ENCODE results near the gene PIK3R5. TPM values are rescaled to one million over a fixed set of nuclear protein-coding genes. Genes with fewer than 3 reads are reported as not detected.

PIK3R5 gene
- total and polyA plus RNA-seq, 2 donors (not counting 1 experiment from before 2014, with no cell fraction given): 63.1 to 70.0 TPM

- Histone ChIP-seq H3K4me3 (ENCODE audit: control extremely low read depth in 1 of 5, extremely low read depth in 1 of 5, insufficient read depth in 1 of 5, low read depth in 2 of 5, low read length in 4 of 5) (no peak overlapping the region), H4K20me1 (ENCODE audit: control insufficient read depth, insufficient read depth, low read length, poor library complexity, severe bottlenecking) (no peaks in the 10 kb centered on the region), H3K9me3 (ENCODE audit: control extremely low read depth in 1 of 3, control insufficient read depth in 2 of 3, insufficient read depth in 1 of 3, low read length in 2 of 3) (no peaks in the 10 kb centered on the region), H3K79me2 (ENCODE audit: control insufficient read depth, insufficient read depth, low read length) (no peaks in the 10 kb centered on the region), H2AFZ (ENCODE audit: insufficient read depth, low read depth, low read length, poor library complexity, severe bottlenecking) (no peak overlapping the region), H3K4me2 (replicated peaks; ENCODE audit: low read depth, low read length, poor library complexity, severe bottlenecking) (peak overlapping the region; percentile 59), H3K4me1 (ENCODE audit: control insufficient read depth in 2 of 2, insufficient read depth in 2 of 2, low read length in 2 of 2) (peaks cover 29 to 38% of the 10 kb centered on the region in 2 donors), H3K27ac (ENCODE audit: low read length in 2 of 2) (peak overlapping the region in 1 of 2 donors; percentile 48), H3K27me3 (replicated peaks in 1 of 4; ENCODE audit: control extremely low read depth in 1 of 4, control insufficient read depth in 3 of 4, insufficient read depth in 4 of 4, low read length in 3 of 4) (no peaks in the 10 kb centered on the region), H3K36me3 (replicated peaks in 1 of 2; ENCODE audit: control extremely low read depth in 1 of 2, control insufficient read depth in 1 of 2, extremely low read depth in 1 of 2, insufficient read depth in 2 of 2, low read length in 1 of 2) (no peaks in the 10 kb centered on the region), H3K9ac (ENCODE audit: low read length) (no peak overlapping the region)
- WGBS (ENCODE audit: insufficient coverage): 75% methylated on average over 10 of the region's 11 CpGs
- H3K27ac Mint-ChIP-seq: peak overlapping the region; percentile 89
- H3K27me3 Mint-ChIP-seq: no peaks in the 10 kb centered on the region
- TF ChIP-seq EZH2 (IDR thresholded peaks at IDR 0.05; ENCODE audit: borderline replicate concordance, insufficient read depth, low read depth, low read length, poor library complexity, severe bottlenecking): no peak
- no peak for TF ChIP-seq CTCF (IDR thresholded peaks at IDR 0.05)
- intact Hi-C loops (cut with micrococcal nuclease): loop anchor here (5.0 kb wide), 1 partner anchor 138 kb away; no protein-coding TSS in a partner anchor
- ATAC-seq (ENCODE audit: low read depth): no peak
- CTCF ChIA-PET: interaction anchor here (0.9 to 1.6 kb wide), 7 partner anchors 17 to 137 kb away, joined by 3 to 7 read pairs (median 4); no protein-coding TSS in a partner anchor
- no peak for DNase-seq
- H3K4me1 Mint-ChIP-seq: peaks cover 48% of the 10 kb centered on the region
- no peaks in the 10 kb centered on the region for H3K9me3 Mint-ChIP-seq (ENCODE audit: insufficient read depth)
- POLR2A ChIA-PET: no interaction called here
- peak overlapping the region; percentile 57 for H3K4me3 Mint-ChIP-seq
These were observed 106.3 kb downstream of the PIK3R5 start for GRCh38 chr17:8859027-8859803.

GRCh38 chr17:8857919-8858318 is 107.6 kb downstream of the PIK3R5 start:
- peak overlapping the region; percentile 59 for H3K4me2 ChIP-seq (replicated peaks; ENCODE audit: low read depth, low read length, poor library complexity, severe bottlenecking)
- ChIA-PET CTCF (interaction anchor here (0.5 to 1.8 kb wide), 13 partner anchors 15 to 1012 kb away, joined by 3 to 7 read pairs (median 4); partner anchors contain the start of gene MFSD6L), POLR2A (interaction anchor here (0.7 to 1.1 kb wide), 7 partner anchors 26 to 716 kb away, joined by 3 to 7 read pairs (median 6); partner anchors contain the start of gene PIK3R5)
- peak overlapping the region; percentile 82 for H3K4me3 Mint-ChIP-seq
- H3K27ac ChIP-seq (ENCODE audit: low read length in 2 of 2): peak overlapping the region in 1 of 2 donors; percentile 48
- H3K4me3 ChIP-seq (ENCODE audit: control extremely low read depth in 1 of 5, extremely low read depth in 1 of 5, insufficient read depth in 1 of 5, low read depth in 2 of 5, low read length in 4 of 5): peak overlapping the region in 1 of 5 experiments; percentile 21
- H2AFZ ChIP-seq (ENCODE audit: insufficient read depth, low read depth, low read length, poor library complexity, severe bottlenecking): no peak overlapping the region
- H4K20me1 ChIP-seq (ENCODE audit: control insufficient read depth, insufficient read depth, low read length, poor library complexity, severe bottlenecking): no peaks in the 10 kb centered on the region
- H3K4me1 ChIP-seq (ENCODE audit: control insufficient read depth in 2 of 2, insufficient read depth in 2 of 2, low read length in 2 of 2): peaks cover 29 to 38% of the 10 kb centered on the region in 2 donors
- H3K27ac Mint-ChIP-seq: peak overlapping the region; percentile 83
- WGBS (ENCODE audit: insufficient coverage): no CpG with 5 or more reads among the region's 5 CpGs
- no peaks in the 10 kb centered on the region for H3K36me3 ChIP-seq (replicated peaks in 1 of 2; ENCODE audit: control extremely low read depth in 1 of 2, control insufficient read depth in 1 of 2, extremely low read depth in 1 of 2, insufficient read depth in 2 of 2, low read length in 1 of 2)
- no peaks in the 10 kb centered on the region for H3K27me3 Mint-ChIP-seq
- no peak overlapping the region for H3K9ac ChIP-seq (ENCODE audit: low read length)
- TF ChIP-seq CTCF (IDR thresholded peaks at IDR 0.05) (no peak), EZH2 (IDR thresholded peaks at IDR 0.05; ENCODE audit: borderline replicate concordance, insufficient read depth, low read depth, low read length, poor library complexity, severe bottlenecking) (no peak)
- no peaks in the 10 kb centered on the region for H3K9me3 ChIP-seq (ENCODE audit: control extremely low read depth in 1 of 3, control insufficient read depth in 2 of 3, insufficient read depth in 1 of 3, low read length in 2 of 3)
- H3K9me3 Mint-ChIP-seq (ENCODE audit: insufficient read depth): no peaks in the 10 kb centered on the region
- intact Hi-C loops (cut with micrococcal nuclease): loop anchor here (1.0 to 5.0 kb wide), 3 partner anchors 41 to 139 kb away; no protein-coding TSS in a partner anchor
- no peaks in the 10 kb centered on the region for H3K79me2 ChIP-seq (ENCODE audit: control insufficient read depth, insufficient read depth, low read length)
- H3K4me1 Mint-ChIP-seq: peaks cover 48% of the 10 kb centered on the region
- peak; percentile 61 for DNase-seq
- no peaks in the 10 kb centered on the region for H3K27me3 ChIP-seq (replicated peaks in 1 of 4; ENCODE audit: control extremely low read depth in 1 of 4, control insufficient read depth in 3 of 4, insufficient read depth in 4 of 4, low read length in 3 of 4)
- ATAC-seq (ENCODE audit: low read depth): peak; percentile 77

All from B cell (primary cell).